GM23248 (cell line): ENCODE data around the gene RNF144B. TPM values are rescaled to one million over a fixed set of nuclear protein-coding genes. Genes with fewer than 3 reads are reported as not detected.
"Not testable (repeated sequence)": the region's sequence is repeated elsewhere in the genome, so short reads cannot be mapped to it uniquely, and the experiment has no call there.

ENCODE experiments used
- DNase-seq: peaks from one replicate; pipeline ENCODE4 v3.0.0-alpha.2; 2015
- H2AFZ ChIP-seq: fragments of 200-600 bp; sonication (generic); 2 replicates; pipeline ENCODE4 v1.6.1; 2016; ENCODE audit warnings: antibody characterized with exemption
- H3F3A ChIP-seq: fragments of 200-600 bp; sonication (generic); 2 replicates; pipeline ENCODE4 v1.6.1; 2016; ENCODE audit warnings: mild to moderate bottlenecking, antibody characterized with exemption, mixed run types; ENCODE audit not compliant: insufficient read depth
- H3K27ac ChIP-seq: fragments of 200-600 bp; sonication (generic); 2 replicates; pipeline ENCODE4 v1.5.1; 2016; ENCODE audit warnings: mild to moderate bottlenecking
- H3K27me3 ChIP-seq: fragments of 200-600 bp; sonication (generic); replicated peaks from 2 replicates; pipeline ENCODE4 v1.6.1; 2016; ENCODE audit warnings: mild to moderate bottlenecking; ENCODE audit not compliant: insufficient read depth
- H3K36me3 ChIP-seq: fragments of 200-600 bp; sonication (generic); 2 replicates; pipeline ENCODE4 v1.6.1; 2016; ENCODE audit warnings: low read depth, mild to moderate bottlenecking
- H3K4me1 ChIP-seq: fragments of 200-600 bp; sonication (generic); 2 replicates; pipeline ENCODE4 v1.6.1; 2016; ENCODE audit warnings: mild to moderate bottlenecking; ENCODE audit not compliant: insufficient read depth
- H3K4me2 ChIP-seq: fragments of 200-600 bp; sonication (generic); one replicate; pipeline ENCODE4 v1.6.1; 2016; ENCODE audit warnings: mild to moderate bottlenecking; ENCODE audit not compliant: unreplicated experiment
- H3K4me3 ChIP-seq: fragments of 200-600 bp; sonication (generic); 2 replicates; pipeline ENCODE4 v1.5.1; 2016; ENCODE audit warnings: mild to moderate bottlenecking
- H3K79me2 ChIP-seq: fragments of 200-600 bp; sonication (generic); 2 replicates; pipeline ENCODE4 v1.6.1; 2016; ENCODE audit warnings: mild to moderate bottlenecking; ENCODE audit not compliant: insufficient read depth
- H3K9ac ChIP-seq: fragments of 200-600 bp; sonication (generic); 2 replicates; pipeline ENCODE4 v1.6.1; 2016; ENCODE audit warnings: mild to moderate bottlenecking
- H3K9me2 ChIP-seq: fragments of 200-600 bp; sonication (generic); 2 replicates; pipeline ENCODE4 v1.6.1; 2016; ENCODE audit warnings: mixed run types, mild to moderate bottlenecking, moderate library complexity; ENCODE audit not compliant: insufficient read depth
- H3K9me3 ChIP-seq: fragments of 200-600 bp; sonication (generic); one replicate; pipeline ENCODE4 v1.6.1; 2017; ENCODE audit warnings: low read depth
- H4K20me1 ChIP-seq: fragments of 200-600 bp; sonication (generic); 2 replicates; pipeline ENCODE4 v1.6.0; 2016; ENCODE audit not compliant: insufficient read depth
- EZH2 ChIP-seq: fragments of 200-600 bp; sonication (generic); IDR thresholded peaks from 2 replicates; pipeline ENCODE4 v1.6.1; 2018; ENCODE audit warnings: antibody characterized with exemption, mild to moderate bottlenecking; ENCODE audit not compliant: insufficient read depth, poor library complexity, severe bottlenecking
- EZH2phosphoT487 ChIP-seq: fragments of 200-600 bp; sonication (generic); IDR thresholded peaks from 2 replicates; pipeline ENCODE4 v1.6.1; 2018; ENCODE audit warnings: antibody characterized with exemption, moderate library complexity, mild to moderate bottlenecking, low read depth; ENCODE audit not compliant: insufficient read depth
- WGBS, 2 experiments: methylation state at CpG; one replicate each; pipeline ENCODE4 v1.1.6; 2015 to 2017; ENCODE audit warnings: low lambda C conversion rate in 2 of 2, low coverage in 1 of 2; ENCODE audit errors: missing lambda C conversion rate in 2 of 2; 5-methylcytosine and 5-hydroxymethylcytosine counted together
- in situ Hi-C: fragments of 300-500 bp; cut with MboI; formaldehyde crosslinking; loops from 2 replicates; pipeline ENCODE4 v1.15.0; 2020
- polyA plus RNA-seq: library from polyadenylated mRNA; unstranded; fragments of >200 nt; fragmentation: Nextera tagmentation; extraction: Ambion mirVana; gene quantifications from 2 replicates; pipeline ENCODE4 v1.2.1, GENCODE V29; 2016
- total RNA-seq: library from RNA; depleted of rRNA; stranded (reverse); fragments of >200 nt; shearing (Covaris generic); gene quantifications from 2 replicates; pipeline ENCODE4 v1.2.3, GENCODE V29; 2014

Gene RNF144B
- total and polyA plus RNA-seq, 2 experiments from 2014 or later: 2.6 to 3.5 TPM

GRCh38 chr6:18454446-18454845, 67.3 kb downstream of the RNF144B start:
- Histone ChIP-seq H3K4me2 (no peak overlapping the region), H3K4me3 (no peak overlapping the region), H3K36me3 (no peaks in the 10 kb centered on the region), H2AFZ (no peak overlapping the region), H3K9me2 (0 out of 2 replicates have a peak, but pooled peaks cover 4% of the 10 kb centered on the region), H3F3A (no peaks in the 10 kb centered on the region), H3K27ac (no peak overlapping the region), H3K27me3 (no peaks in the 10 kb centered on the region), H3K4me1 (no peaks in the 10 kb centered on the region), H4K20me1 (no peaks in the 10 kb centered on the region), H3K9me3 (no peaks in the 10 kb centered on the region), H3K79me2 (no peaks in the 10 kb centered on the region), H3K9ac (no peak overlapping the region)
- in situ Hi-C loops: no loop called here
- TF ChIP-seq EZH2: no peak
- no peak for TF ChIP-seq EZH2phosphoT487
- 94 to 96% methylated on average over 4 of the region's 4 CpGs for WGBS, 2 experiments
- DNase-seq: no peak

- Histone ChIP-seq H3K9me3 (no peaks in the 10 kb centered on the region), H3K9me2 (no peaks in the 10 kb centered on the region), H2AFZ (no peak overlapping the region), H3K4me2 (no peak overlapping the region), H3K4me3 (no peak overlapping the region), H3K4me1 (no peaks in the 10 kb centered on the region), H4K20me1 (no peaks in the 10 kb centered on the region), H3F3A (no peaks in the 10 kb centered on the region), H3K27ac (no peak overlapping the region), H3K27me3 (no peaks in the 10 kb centered on the region), H3K9ac (no peak overlapping the region), H3K36me3 (no peaks in the 10 kb centered on the region), H3K79me2 (no peaks in the 10 kb centered on the region)
- 72 to 75% methylated on average over 10 of the region's 10 CpGs for WGBS, 2 experiments
- DNase-seq: no peak
- in situ Hi-C loops: no loop called here
- TF ChIP-seq EZH2 (no peak), EZH2phosphoT487 (no peak)
Measured at GRCh38 chr6:18457065-18457737, 70.1 kb downstream of the RNF144B start.

GRCh38 chr6:18458086-18458485, 70.9 kb downstream of the RNF144B start:
- H3K9me2 ChIP-seq, H2AFZ ChIP-seq, H3K4me2 ChIP-seq, in situ Hi-C loops, H3F3A ChIP-seq, H3K4me1 ChIP-seq, H3K27ac ChIP-seq, H3K36me3 ChIP-seq, H3K9ac ChIP-seq, DNase-seq, H3K79me2 ChIP-seq, H3K9me3 ChIP-seq, H3K4me3 ChIP-seq, H4K20me1 ChIP-seq, H3K27me3 ChIP-seq: not testable (repeated sequence)
- WGBS, 2 experiments: 76 to 82% methylated on average over 6 of the region's 6 CpGs

- no peak overlapping the region for H2AFZ ChIP-seq
- 87 to 88% methylated on average over 3 of the region's 3 CpGs for WGBS, 2 experiments
- H4K20me1 ChIP-seq: no peaks in the 10 kb centered on the region
- H3K36me3 ChIP-seq: no peaks in the 10 kb centered on the region; the same call in 1 of the 2 replicates
- in situ Hi-C loops: no loop called here
- no peaks in the 10 kb centered on the region for H3K79me2 ChIP-seq
- H3K9me2 ChIP-seq: no peaks in the 10 kb centered on the region
- DNase-seq: no peak
- H3K27ac ChIP-seq: no peak overlapping the region
- H3K4me1 ChIP-seq: no peaks in the 10 kb centered on the region
- no peak for TF ChIP-seq EZH2
- H3K4me3 ChIP-seq: no peak overlapping the region
- no peaks in the 10 kb centered on the region for H3K27me3 ChIP-seq
- no peak overlapping the region for H3K9ac ChIP-seq
- H3K4me2 ChIP-seq: no peak overlapping the region
- no peaks in the 10 kb centered on the region for H3K9me3 ChIP-seq
- H3F3A ChIP-seq: no peaks in the 10 kb centered on the region
Measured at GRCh38 chr6:18463429-18463828, 76.3 kb downstream of the RNF144B start.

GRCh38 chr6:18464176-18464575, 77.0 kb downstream of the RNF144B start:
- H4K20me1 ChIP-seq: no peaks in the 10 kb centered on the region
- TF ChIP-seq EZH2phosphoT487 (no peak), EZH2 (no peak)
- no peaks in the 10 kb centered on the region for H3K4me1 ChIP-seq
- H3K79me2 ChIP-seq: no peaks in the 10 kb centered on the region
- DNase-seq: no peak
- WGBS, 2 experiments: 89 to 98% methylated on average over 2 of the region's 2 CpGs
- H3K36me3 ChIP-seq: no peaks in the 10 kb centered on the region; the same call in 1 of the 2 replicates
- in situ Hi-C loops: no loop called here
- H3K9me3 ChIP-seq: no peaks in the 10 kb centered on the region
- no peak overlapping the region for H3K27ac ChIP-seq
- no peaks in the 10 kb centered on the region for H3K27me3 ChIP-seq
- no peak overlapping the region for H3K9ac ChIP-seq
- no peak overlapping the region for H3K4me2 ChIP-seq
- H3K4me3 ChIP-seq: no peak overlapping the region
- H3K9me2 ChIP-seq: no peaks in the 10 kb centered on the region
- H2AFZ ChIP-seq: no peak overlapping the region
- H3F3A ChIP-seq: no peaks in the 10 kb centered on the region
